ENCODE data around the gene RNF157. TPM values are rescaled to one million over a fixed set of nuclear protein-coding genes. Genes with fewer than 3 reads are reported as not detected.

Gene RNF157
- total RNA-seq, 1 experiment from 2014 or later = 0.86 TPM

DNA sequence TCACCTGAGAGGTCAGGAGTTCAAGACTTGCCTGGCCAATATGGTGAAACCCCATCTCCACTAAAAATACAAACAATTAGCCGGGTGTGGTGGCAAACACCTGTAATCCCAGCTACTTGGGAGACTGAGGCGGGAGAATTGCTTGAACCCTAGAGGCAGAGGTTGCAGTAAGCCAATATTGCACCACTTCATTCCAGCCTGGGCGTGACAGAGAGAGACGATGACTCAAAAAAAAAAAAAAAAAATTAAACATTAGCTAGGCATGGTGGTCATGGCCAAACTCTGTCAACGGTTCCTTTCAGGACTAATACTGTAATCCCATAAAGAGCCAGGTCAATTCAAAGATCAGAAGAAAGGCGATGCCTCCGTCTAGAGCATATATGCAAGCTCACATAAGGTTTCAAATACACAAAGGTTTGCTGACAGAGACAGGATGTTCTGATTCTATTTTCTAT lies 2.4 kb downstream of the RNF157 start:
- POLR2A ChIA-PET = interaction anchor here (1.2 kb wide), 1 partner anchor 332 kb away, joined by 3 read pairs; no protein-coding TSS in a partner anchor
- TF ChIP-seq TCF7L2 (IDR thresholded peaks at IDR 0.05; ENCODE audit: borderline replicate concordance, extremely low read depth, insufficient read depth, insufficient read length) = no peak
- TF ChIP-seq SP1 (IDR thresholded peaks at IDR 0.05; ENCODE audit: low read depth) = no peak
- no peak for TF ChIP-seq CTCF (IDR thresholded peaks at IDR 0.05 in 2 of 3, conservative IDR thresholded peaks at IDR 0.05 in 1 of 3; ENCODE audit: borderline replicate concordance in 1 of 3, insufficient read depth in 1 of 3, low read depth in 2 of 3, low read length in 2 of 3)
- no peak for TF ChIP-seq POLR2AphosphoS5 (IDR thresholded peaks at IDR 0.05; ENCODE audit: low read depth, low read length)
- no peak for TF ChIP-seq JUND (IDR thresholded peaks at IDR 0.05)
- TF ChIP-seq ATF3 (IDR thresholded peaks at IDR 0.05) = no peak
- Histone ChIP-seq H3K27me3 (ENCODE audit: insufficient read depth, low read length) (no peaks in the 10 kb centered on the region), H3K4me2 (ENCODE audit: low read length) (no peak overlapping the region), H4K20me1 (ENCODE audit: insufficient read depth) (no peaks in the 10 kb centered on the region), H3K9me2 (ENCODE audit: insufficient read depth) (no peaks in the 10 kb centered on the region), H2AFZ (ENCODE audit: low read depth, low read length, poor library complexity, severe bottlenecking) (no peak overlapping the region), H3K9me3 (ENCODE audit: control insufficient read depth in 1 of 2, insufficient read depth in 1 of 2, low read depth in 1 of 2, low read length in 2 of 2) (no peaks in the 10 kb centered on the region), H3K4me1 (ENCODE audit: control insufficient read depth in 1 of 2, insufficient read depth in 2 of 2, low read length in 2 of 2) (peaks cover 3 to 23% of the 10 kb centered on the region in 2 experiments; a peak in 3 of 4 replicates), H3K9ac (ENCODE audit: low read length) (no peak overlapping the region), H3K36me3 (ENCODE audit: control insufficient read depth in 1 of 2, insufficient read depth in 2 of 2, low read length in 2 of 2) (no peaks in the 10 kb centered on the region), H3K4me3 (replicated peaks in 1 of 2; ENCODE audit: low read depth in 1 of 2, low read length in 2 of 2) (no peak overlapping the region), H3K79me2 (ENCODE audit: insufficient read depth, low read length) (no peaks in the 10 kb centered on the region), H3K27ac (ENCODE audit: low read depth, low read length) (no peak overlapping the region)
- ATAC-seq (no peak), DNase-seq (ENCODE audit: low read depth, low spot score) (no peak)
- RAD21 ChIA-PET (ENCODE audit: low non-redundant PET in 1 of 2, low total read pairs in 2 of 2, uncharacterized antibody in 2 of 2, unreplicated experiment in 2 of 2) = no interaction called here
- intact Hi-C loops (cut with micrococcal nuclease) = no loop called here
- CTCF ChIA-PET = interaction anchor here (0.8 to 1.2 kb wide), 3 partner anchors 48 to 230 kb away, joined by 3 to 4 read pairs (median 4); no protein-coding TSS in a partner anchor
- BruUV-seq (replicated peaks) = no TSS peak

DNA sequence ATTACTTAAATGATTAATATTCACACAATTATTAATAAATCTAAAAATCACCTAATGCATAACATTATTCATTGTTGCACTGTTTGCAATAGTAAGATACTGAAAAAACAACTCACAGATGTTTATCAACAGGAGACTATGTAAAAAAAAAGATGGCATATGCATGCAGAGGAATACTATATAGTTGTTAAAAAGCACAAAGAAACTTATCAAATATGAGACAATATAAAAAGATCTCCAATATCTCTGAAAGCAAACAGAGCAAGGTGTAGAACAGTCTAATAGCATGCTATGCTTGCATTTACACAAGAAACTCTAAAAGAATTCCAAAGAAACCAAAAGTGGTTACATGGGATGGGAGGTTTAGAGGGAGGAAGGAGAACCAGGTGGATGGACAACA lies 3.7 kb downstream of the RNF157 start:
- no peak overlapping the region for H2AFZ ChIP-seq (ENCODE audit: low read depth, low read length, poor library complexity, severe bottlenecking)
- no peak overlapping the region for H3K4me3 ChIP-seq (replicated peaks in 1 of 2; ENCODE audit: low read depth in 1 of 2, low read length in 2 of 2)
- ChIA-PET POLR2A (no interaction called here), CTCF (interaction anchor here (0.9 kb wide), 1 partner anchor 55 kb away, joined by 3 read pairs; no protein-coding TSS in a partner anchor), RAD21 (ENCODE audit: low non-redundant PET in 1 of 2, low total read pairs in 2 of 2, uncharacterized antibody in 2 of 2, unreplicated experiment in 2 of 2) (no interaction called here)
- TF ChIP-seq CEBPB (IDR thresholded peaks at IDR 0.05; ENCODE audit: low read depth) (no peak), EZH2 (IDR thresholded peaks at IDR 0.05) (no peak), CBX3 (IDR thresholded peaks at IDR 0.05; ENCODE audit: low read depth) (no peak), ZBTB33 (IDR thresholded peaks at IDR 0.05; ENCODE audit: extremely low read depth, insufficient replicate concordance, low read length) (no peak), SIN3A (IDR thresholded peaks at IDR 0.05; ENCODE audit: low read depth) (no peak), JUND (IDR thresholded peaks at IDR 0.05) (no peak), ZFX (IDR thresholded peaks at IDR 0.05) (no peak), EZH2phosphoT487 (IDR thresholded peaks at IDR 0.05; ENCODE audit: borderline replicate concordance) (no peak)
- intact Hi-C loops (cut with micrococcal nuclease) = no loop called here
- no TSS peak for BruUV-seq (replicated peaks)
- H3K9ac ChIP-seq (ENCODE audit: low read length) = no peak overlapping the region
- H4K20me1 ChIP-seq (ENCODE audit: insufficient read depth) = no peaks in the 10 kb centered on the region
- DNase-seq (ENCODE audit: low read depth, low spot score) = no peak
- no peak overlapping the region for H3K27ac ChIP-seq (ENCODE audit: low read depth, low read length)
- peaks cover 3 to 23% of the 10 kb centered on the region in 2 experiments; a peak in 3 of 4 replicates for H3K4me1 ChIP-seq (ENCODE audit: control insufficient read depth in 1 of 2, insufficient read depth in 2 of 2, low read length in 2 of 2)
- H3K4me2 ChIP-seq (ENCODE audit: low read length) = no peak overlapping the region
- no peaks in the 10 kb centered on the region for H3K9me3 ChIP-seq (ENCODE audit: control insufficient read depth in 1 of 2, insufficient read depth in 1 of 2, low read depth in 1 of 2, low read length in 2 of 2)
- ATAC-seq = no peak
- no peaks in the 10 kb centered on the region for H3K9me2 ChIP-seq (ENCODE audit: insufficient read depth)
- H3K79me2 ChIP-seq (ENCODE audit: insufficient read depth, low read length) = no peaks in the 10 kb centered on the region
- H3K36me3 ChIP-seq (ENCODE audit: control insufficient read depth in 1 of 2, insufficient read depth in 2 of 2, low read length in 2 of 2) = no peaks in the 10 kb centered on the region
- H3K27me3 ChIP-seq (ENCODE audit: insufficient read depth, low read length) = no peaks in the 10 kb centered on the region

Data from HCT116 (cell line).